A549 (cell line): Measurements from ENCODE around the gene DLGAP1. TPM values are rescaled to one million over a fixed set of nuclear protein-coding genes. Genes with fewer than 3 reads are reported as not detected.

ENCODE experiments used
- ATAC-seq, 2 experiments: fragments of 200-7000 bp in 1 of 2; fragments of >200 bp in 1 of 2; cut with Nextera tagmentation in 1 of 2; cut with Tn5 transposase in 1 of 2; 3 replicates each; pipeline versions ENCODE4 v1.8.0 to v1.9.1; 2018 to 2020; ENCODE audit warnings: mild to moderate bottlenecking in 1 of 2, moderate library complexity in 1 of 2
- CTCF ChIA-PET: fragments of 300-600 bp; sonication (Branson Sonifier 250); formaldehyde crosslinking; extraction: SDS; loops from one replicate; lab custom pipeline; 2021; ENCODE audit warnings: antibody characterized with exemption, inconsistent platforms; lab: Yijun Ruan, JAX
- POLR2A ChIA-PET: fragments of 350-600 bp; formaldehyde crosslinking; extraction: SDS; loops from one replicate; lab custom pipeline; 2021; ENCODE audit warnings: antibody characterized with exemption, inconsistent platforms; lab: Yijun Ruan, JAX
- DNase-seq, 2 experiments: peaks; one replicate each; pipeline versions ENCODE4 v3.0.0 to v3.0.0-alpha.2; 2011 to 2016; ENCODE audit warnings: low read depth in 1 of 2, low spot score in 1 of 2
- FAIRE-seq: peaks from 2 replicates; lab custom pipeline; 2011; peaks lifted over from hg19 to GRCh38; lab: Jason Lieb, UNC
- H3K27ac ChIP-seq, 2 experiments: fragments of >200 bp; sonication (Bioruptor Twin); formaldehyde crosslinking; 3 replicates each; pipeline ENCODE4 v1.5.1; 2016 to 2017
- H3K4me1 ChIP-seq: fragments of >200 bp; sonication (Bioruptor Twin); formaldehyde crosslinking; 3 replicates; pipeline ENCODE4 v1.6.1; 2016
- H3K4me2 ChIP-seq: fragments of >200 bp; sonication (Bioruptor Twin); formaldehyde crosslinking; 3 replicates; pipeline ENCODE4 v1.6.1; 2016
- H3K4me3 ChIP-seq: fragments of >200 bp; sonication (Bioruptor Twin); formaldehyde crosslinking; 3 replicates; pipeline ENCODE4 v1.5.1; 2016
- H3K9me3 ChIP-seq: fragments of >200 bp; sonication (Bioruptor Twin); formaldehyde crosslinking; 3 replicates; pipeline ENCODE4 v1.6.1; 2016
- BHLHE40 ChIP-seq: IDR thresholded peaks from 2 replicates; pipeline ENCODE4 v1.6.1; 2012; ENCODE audit warnings: low read depth, low read length, inconsistent platforms
- CEBPB ChIP-seq, 2 experiments: fragments of >200 bp in 1 of 2; sonication (Bioruptor Twin) in 1 of 2; formaldehyde crosslinking in 1 of 2; IDR thresholded peaks; 2 replicates each; pipeline ENCODE4 v1.6.1; 2012 to 2016
- CHD4 ChIP-seq: fragments of 200-600 bp; sonication (generic); IDR thresholded peaks from 2 replicates; pipeline ENCODE4 v1.6.1; 2016; ENCODE audit warnings: antibody characterized with exemption, mild to moderate bottlenecking, borderline replicate concordance
- E2F6 ChIP-seq: IDR thresholded peaks from 2 replicates; pipeline ENCODE4 v1.6.1; 2012; ENCODE audit warnings: low read depth, borderline replicate concordance
- EHMT2 ChIP-seq: fragments of 200-600 bp; sonication (generic); IDR thresholded peaks from 2 replicates; pipeline ENCODE4 v1.6.1; 2016; ENCODE audit warnings: antibody characterized with exemption, low read depth, mild to moderate bottlenecking, moderate library complexity
- FOSB ChIP-seq: fragments of 250-450 bp; sonication (Bioruptor Pico); IDR thresholded peaks from 2 replicates; pipeline ENCODE4 v1.5.0; 2020; ENCODE audit warnings: mild to moderate bottlenecking, moderate library complexity
- GATA3 ChIP-seq: IDR thresholded peaks from 2 replicates; pipeline ENCODE4 v1.6.1; 2012; ENCODE audit warnings: borderline replicate concordance
- HDAC2 ChIP-seq: fragments of 200-600 bp; sonication (generic); IDR thresholded peaks from 2 replicates; pipeline ENCODE4 v1.6.1; 2016
- HEYL ChIP-seq: fragments of 250-450 bp; sonication (Bioruptor Pico); IDR thresholded peaks from 2 replicates; pipeline ENCODE4 v1.8.0; 2021; ENCODE audit warnings: mild to moderate bottlenecking, moderate library complexity
- HOXB5 ChIP-seq: fragments of 250-450 bp; sonication (Bioruptor Pico); IDR thresholded peaks from 2 replicates; pipeline ENCODE4 v1.5.0; 2020; ENCODE audit warnings: mild to moderate bottlenecking, moderate library complexity
- JUN ChIP-seq, 2 experiments: fragments of >200 bp; sonication (Bioruptor Twin); formaldehyde crosslinking; IDR thresholded peaks; 2 replicates in 1 of 2; 3 replicates in 1 of 2; pipeline ENCODE4 v1.6.1; 2016 to 2017
- JUNB ChIP-seq: fragments of >200 bp; sonication (Bioruptor Twin); formaldehyde crosslinking; IDR thresholded peaks from 2 replicates; pipeline ENCODE4 v1.6.1; 2016
- KDM5A ChIP-seq: fragments of 200-600 bp; sonication (generic); IDR thresholded peaks from 2 replicates; pipeline ENCODE4 v1.6.1; 2016; ENCODE audit warnings: antibody characterized with exemption, mild to moderate bottlenecking
- MAFK ChIP-seq: fragments of 450-650 bp; IDR thresholded peaks from 2 replicates; pipeline ENCODE4 v1.6.1; 2014; ENCODE audit not compliant: partially characterized antibody
- NR3C1 ChIP-seq: fragments of >200 bp; sonication (Bioruptor Twin); formaldehyde crosslinking; IDR thresholded peaks from 3 replicates; pipeline ENCODE4 v1.6.1; 2017
- RCOR1 ChIP-seq: fragments of 150-350 bp; IDR thresholded peaks from 2 replicates; pipeline ENCODE4 v1.6.1; 2014; ENCODE audit warnings: antibody characterized with exemption, low read length, low read depth
- SMC3 ChIP-seq: fragments of >200 bp; sonication (Bioruptor Twin); formaldehyde crosslinking; IDR thresholded peaks from 3 replicates; pipeline ENCODE4 v1.6.1; 2018; ENCODE audit warnings: inconsistent platforms
- SREBF2 ChIP-seq: fragments of 450-650 bp; IDR thresholded peaks from 2 replicates; pipeline ENCODE4 v1.6.1; 2014; ENCODE audit warnings: mild to moderate bottlenecking, moderate library complexity
- TP53 ChIP-seq: fragments of 250-450 bp; sonication (Bioruptor Pico); IDR thresholded peaks from 2 replicates; pipeline ENCODE4 v1.5.0; 2021; ENCODE audit warnings: mild to moderate bottlenecking, moderate library complexity
- ZFP36 ChIP-seq: fragments of 450-650 bp; IDR thresholded peaks from 2 replicates; pipeline ENCODE4 v1.6.1; 2014; ENCODE audit warnings: borderline replicate concordance; ENCODE audit not compliant: partially characterized antibody
- ZSCAN20 ChIP-seq: fragments of 250-450 bp; sonication (Bioruptor Pico); IDR thresholded peaks from 2 replicates; pipeline ENCODE4 v1.8.0; 2022; ENCODE audit warnings: mild to moderate bottlenecking, moderate library complexity
- WGBS: methylation state at CpG from one replicate; pipeline ENCODE4 v1.1.6; 2017; ENCODE audit errors: missing lambda C conversion rate; 5-methylcytosine and 5-hydroxymethylcytosine counted together
- polyA plus RNA-seq, 4 experiments: library from polyadenylated mRNA; depleted of rRNA in 3 of 4; stranded (reverse); fragments of >200 nt; fragmentation: RNase III in 1 of 4; extraction: RNeasy Plus Mini Kit Qiagen cat#74134 plus additional on column Dnase treatment in 1 of 4; gene quantifications; 2 replicates in 3 of 4; 3 replicates in 1 of 4; pipeline ENCODE4 v1.2.3, GENCODE V29; 2011 to 2017
- TF ChIP-seq, protein P1 (sequence below): fragments of 200-600 bp; sonication (generic); IDR thresholded peaks from 2 replicates; pipeline ENCODE4 v1.6.1; 2016; ENCODE audit warnings: antibody characterized with exemption, mild to moderate bottlenecking, moderate library complexity
- TF ChIP-seq, protein P2 (sequence below): fragments of 250-450 bp; sonication (Bioruptor Pico); IDR thresholded peaks from 2 replicates; pipeline ENCODE4 v1.5.0; 2020; ENCODE audit warnings: low read depth, mild to moderate bottlenecking, moderate library complexity
- TF ChIP-seq, protein P3 (sequence below): IDR thresholded peaks from 2 replicates; pipeline ENCODE4 v1.6.1; 2012

The DLGAP1 gene
- polyA plus RNA-seq, 2 of the 4 experiments (the other 2 are of a cell fraction): 0.04 to 0.12 TPM

- ATAC-seq: no peak
- POLR2A ChIA-PET: no interaction called here
- CTCF ChIA-PET: interaction anchor here (0.7 kb wide), 1 partner anchor 45 kb away, joined by 4 read pairs; no protein-coding TSS in a partner anchor
- TF ChIP-seq HDAC2: no peak
- no peak for TF ChIP-seq BHLHE40
- no peak for TF ChIP-seq EHMT2
- no peak for TF ChIP-seq CHD4
- TF ChIP-seq, protein P1, sequence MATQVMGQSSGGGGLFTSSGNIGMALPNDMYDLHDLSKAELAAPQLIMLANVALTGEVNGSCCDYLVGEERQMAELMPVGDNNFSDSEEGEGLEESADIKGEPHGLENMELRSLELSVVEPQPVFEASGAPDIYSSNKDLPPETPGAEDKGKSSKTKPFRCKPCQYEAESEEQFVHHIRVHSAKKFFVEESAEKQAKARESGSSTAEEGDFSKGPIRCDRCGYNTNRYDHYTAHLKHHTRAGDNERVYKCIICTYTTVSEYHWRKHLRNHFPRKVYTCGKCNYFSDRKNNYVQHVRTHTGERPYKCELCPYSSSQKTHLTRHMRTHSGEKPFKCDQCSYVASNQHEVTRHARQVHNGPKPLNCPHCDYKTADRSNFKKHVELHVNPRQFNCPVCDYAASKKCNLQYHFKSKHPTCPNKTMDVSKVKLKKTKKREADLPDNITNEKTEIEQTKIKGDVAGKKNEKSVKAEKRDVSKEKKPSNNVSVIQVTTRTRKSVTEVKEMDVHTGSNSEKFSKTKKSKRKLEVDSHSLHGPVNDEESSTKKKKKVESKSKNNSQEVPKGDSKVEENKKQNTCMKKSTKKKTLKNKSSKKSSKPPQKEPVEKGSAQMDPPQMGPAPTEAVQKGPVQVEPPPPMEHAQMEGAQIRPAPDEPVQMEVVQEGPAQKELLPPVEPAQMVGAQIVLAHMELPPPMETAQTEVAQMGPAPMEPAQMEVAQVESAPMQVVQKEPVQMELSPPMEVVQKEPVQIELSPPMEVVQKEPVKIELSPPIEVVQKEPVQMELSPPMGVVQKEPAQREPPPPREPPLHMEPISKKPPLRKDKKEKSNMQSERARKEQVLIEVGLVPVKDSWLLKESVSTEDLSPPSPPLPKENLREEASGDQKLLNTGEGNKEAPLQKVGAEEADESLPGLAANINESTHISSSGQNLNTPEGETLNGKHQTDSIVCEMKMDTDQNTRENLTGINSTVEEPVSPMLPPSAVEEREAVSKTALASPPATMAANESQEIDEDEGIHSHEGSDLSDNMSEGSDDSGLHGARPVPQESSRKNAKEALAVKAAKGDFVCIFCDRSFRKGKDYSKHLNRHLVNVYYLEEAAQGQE: no peak
- no peak for TF ChIP-seq SMC3
- no peak for TF ChIP-seq JUNB
- no peak for TF ChIP-seq MAFK
- TF ChIP-seq GATA3: no peak
- Histone ChIP-seq H3K27ac (no peak overlapping the region), H3K4me2 (no peak overlapping the region), H3K4me3 (no peak overlapping the region), H3K9me3 (no peaks in the 10 kb centered on the region), H3K4me1 (no peaks in the 10 kb centered on the region)
- 45% methylated on average over 2 of the region's 2 CpGs for WGBS
- no peak for DNase-seq
- FAIRE-seq: no peak
Measured at GRCh38 chr18:3845161-3845560, 609.9 kb downstream of the DLGAP1 start.

DNA sequence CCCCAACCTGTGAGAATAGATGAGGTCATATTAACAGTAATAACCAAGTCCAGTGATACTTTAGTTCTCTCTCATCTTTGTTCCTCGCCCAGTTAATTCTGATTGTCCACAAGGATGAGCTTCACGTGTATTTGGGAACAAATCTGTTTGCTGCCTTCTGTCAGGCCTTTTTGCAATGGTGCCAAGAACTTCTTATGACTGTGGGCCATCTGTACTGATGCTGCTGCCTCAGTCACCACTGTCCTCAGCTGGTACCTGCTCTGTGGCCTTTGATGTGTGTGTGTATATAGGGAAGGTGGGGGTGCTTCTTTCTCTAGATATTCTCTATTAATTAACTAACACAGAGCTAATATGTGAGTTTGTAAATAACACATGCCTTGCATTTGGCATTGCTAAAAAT is 612.3 kb downstream of the DLGAP1 start:
- POLR2A ChIA-PET: no interaction called here
- CTCF ChIA-PET: interaction anchor here (0.8 to 1.1 kb wide), 2 partner anchors 27 to 71 kb away, joined by 3 read pairs; no protein-coding TSS in a partner anchor
- no peak for DNase-seq
- Histone ChIP-seq H3K27ac (no peak overlapping the region), H3K4me1 (no peaks in the 10 kb centered on the region), H3K4me3 (no peak overlapping the region), H3K4me2 (no peak overlapping the region), H3K9me3 (no peaks in the 10 kb centered on the region)
- TF ChIP-seq JUN (IDR thresholded peaks at IDR 0.05) (no peak), TP53 (CRISPR knock-in tag) (no peak), SREBF2 (no peak), HOXB5 (CRISPR knock-in tag) (no peak), FOSB (CRISPR knock-in tag) (no peak), EHMT2 (no peak), JUNB (no peak), HEYL (CRISPR knock-in tag) (no peak), NR3C1 (no peak), HDAC2 (no peak), ZFP36 (no peak), RCOR1 (no peak), SMC3 (no peak), CEBPB (IDR thresholded peaks at IDR 0.05) (no peak)
- TF ChIP-seq, protein P2, sequence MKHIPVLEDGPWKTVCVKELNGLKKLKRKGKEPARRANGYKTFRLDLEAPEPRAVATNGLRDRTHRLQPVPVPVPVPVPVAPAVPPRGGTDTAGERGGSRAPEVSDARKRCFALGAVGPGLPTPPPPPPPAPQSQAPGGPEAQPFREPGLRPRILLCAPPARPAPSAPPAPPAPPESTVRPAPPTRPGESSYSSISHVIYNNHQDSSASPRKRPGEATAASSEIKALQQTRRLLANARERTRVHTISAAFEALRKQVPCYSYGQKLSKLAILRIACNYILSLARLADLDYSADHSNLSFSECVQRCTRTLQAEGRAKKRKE: no peak
- TF ChIP-seq, protein P3, sequence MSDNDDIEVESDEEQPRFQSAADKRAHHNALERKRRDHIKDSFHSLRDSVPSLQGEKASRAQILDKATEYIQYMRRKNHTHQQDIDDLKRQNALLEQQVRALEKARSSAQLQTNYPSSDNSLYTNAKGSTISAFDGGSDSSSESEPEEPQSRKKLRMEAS: no peak
- no peak for FAIRE-seq
- no peak for ATAC-seq
- WGBS: 73% methylated on average over 2 of the region's 2 CpGs

DNA sequence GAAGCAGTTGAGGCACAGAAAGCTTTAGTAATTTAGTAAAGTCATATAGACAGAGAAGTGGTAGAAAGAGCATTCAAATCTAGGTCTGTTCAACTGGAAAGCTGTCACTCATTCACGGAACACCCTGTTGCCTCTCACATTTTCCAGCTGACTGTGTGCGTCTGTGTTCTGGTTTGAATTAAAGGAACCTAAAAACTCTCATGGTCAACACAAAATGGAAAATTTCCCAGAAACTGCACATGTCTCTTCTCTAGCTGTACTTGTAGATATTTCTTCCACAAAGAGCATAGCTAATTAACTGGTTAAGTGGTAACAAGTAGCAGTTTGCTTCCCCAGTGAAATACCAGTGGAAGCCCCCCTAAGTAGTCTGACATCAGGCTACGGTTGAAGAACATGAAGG is 614.3 kb downstream of the DLGAP1 start:
- FAIRE-seq (no peak), ATAC-seq (no peak), DNase-seq (no peak)
- CTCF ChIA-PET: interaction anchor here (0.8 kb wide), 1 partner anchor 10 kb away, joined by 3 read pairs; no protein-coding TSS in a partner anchor
- Histone ChIP-seq H3K4me1 (no peaks in the 10 kb centered on the region), H3K27ac (no peak overlapping the region), H3K4me2 (no peak overlapping the region), H3K9me3 (no peaks in the 10 kb centered on the region), H3K4me3 (no peak overlapping the region)
- WGBS: 78% methylated on average over 3 of the region's 3 CpGs
- POLR2A ChIA-PET: no interaction called here
- TF ChIP-seq ZSCAN20 (CRISPR knock-in tag) (no peak), E2F6 (no peak), SREBF2 (no peak), MAFK (no peak), HDAC2 (no peak), KDM5A (no peak)
- TF ChIP-seq, all 56 proteins: peak for 0
